ENCODE measurements around the gene FSTL4. TPM values are rescaled to one million over a fixed set of nuclear protein-coding genes. Genes with fewer than 3 reads are reported as not detected.
A peak's percentile ranks its signal among the peaks of the same experiment; 100 is the strongest.

FSTL4 gene
- polyA plus RNA-seq, 3 donors: not detected

GRCh38 chr5:133469846-133470245 lies 142.5 kb downstream of the FSTL4 start:
- H3K4me3 ChIP-seq (replicated peaks in 1 of 3; ENCODE audit: low read depth in 2 of 3, low read length in 3 of 3): no peak overlapping the region
- H3K27me3 ChIP-seq (ENCODE audit: control insufficient read depth in 2 of 2, insufficient read depth in 2 of 2, low read length in 2 of 2): peaks cover 15 to 31% of the 10 kb centered on the region in 2 donors
- H3K9me3 Mint-ChIP-seq: peaks cover 0 to 14% (median 0%) of the 10 kb centered on the region in 7 donors
- DNase-seq: peak in 1 of 3 donors; percentile 20
- peaks cover 0 to 11% of the 10 kb centered on the region in 2 donors for H3K36me3 Mint-ChIP-seq
- peak overlapping the region in 2 of 7 donors; percentile 0 to 54 for H3K27ac Mint-ChIP-seq
- H3K36me3 ChIP-seq (replicated peaks in 1 of 2; ENCODE audit: control insufficient read depth in 1 of 2, insufficient read depth in 2 of 2, low read length in 2 of 2): no peaks in the 10 kb centered on the region
- WGBS (ENCODE audit: insufficient coverage): 36% methylated on average over 6 of the region's 7 CpGs
- H3K79me2 ChIP-seq (ENCODE audit: insufficient read depth, low read length): no peaks in the 10 kb centered on the region
- H3K27ac ChIP-seq (ENCODE audit: low read depth in 1 of 2, low read length in 2 of 2): no peak overlapping the region
- H2AFZ ChIP-seq (ENCODE audit: insufficient read depth, low read depth, low read length, poor library complexity, severe bottlenecking): no peak overlapping the region
- H3K27me3 Mint-ChIP-seq (ENCODE audit: low read depth in 3 of 3): peaks cover 14 to 42% (median 37%) of the 10 kb centered on the region in 3 donors
- H3K4me2 ChIP-seq (replicated peaks; ENCODE audit: extremely low read depth, low read length, poor library complexity, severe bottlenecking): no peak overlapping the region
- no peak for TF ChIP-seq CTCF (IDR thresholded peaks at IDR 0.05)
- H3K9me3 ChIP-seq (replicated peaks in 1 of 2; ENCODE audit: control insufficient read depth in 1 of 2, insufficient read depth in 1 of 2, low read length in 2 of 2): no peaks in the 10 kb centered on the region
- intact Hi-C loops (cut with micrococcal nuclease): no loop called here
- H3K4me1 ChIP-seq (ENCODE audit: control insufficient read depth in 1 of 2, insufficient read depth in 2 of 2, low read length in 2 of 2): peaks cover 67 to 73% of the 10 kb centered on the region in 2 donors
- H4K20me1 ChIP-seq (ENCODE audit: insufficient read depth, low read length): no peaks in the 10 kb centered on the region
- peaks cover 36% of the 10 kb centered on the region for H3K4me1 Mint-ChIP-seq
- H3K4me3 Mint-ChIP-seq: peak overlapping the region in 1 of 2 donors; percentile 26
- no peak overlapping the region for H3K9ac ChIP-seq (ENCODE audit: insufficient read depth, low read length, poor library complexity, severe bottlenecking)

- 100% methylated on average over 2 of the region's 2 CpGs for WGBS (ENCODE audit: insufficient coverage)
- H3K27ac Mint-ChIP-seq: peak overlapping the region in 3 of 7 donors; percentile 30 to 58 (median 33)
- H3K9me3 ChIP-seq (replicated peaks in 1 of 2; ENCODE audit: control insufficient read depth in 1 of 2, insufficient read depth in 1 of 2, low read length in 2 of 2): no peaks in the 10 kb centered on the region
- H3K4me1 ChIP-seq (ENCODE audit: control insufficient read depth in 1 of 2, insufficient read depth in 2 of 2, low read length in 2 of 2): peaks cover 67 to 73% of the 10 kb centered on the region in 2 donors
- H3K4me2 ChIP-seq (replicated peaks; ENCODE audit: extremely low read depth, low read length, poor library complexity, severe bottlenecking): no peak overlapping the region
- H3K36me3 Mint-ChIP-seq: peaks cover 0 to 11% of the 10 kb centered on the region in 2 donors
- H2AFZ ChIP-seq (ENCODE audit: insufficient read depth, low read depth, low read length, poor library complexity, severe bottlenecking): no peak overlapping the region
- TF ChIP-seq CTCF (IDR thresholded peaks at IDR 0.05): no peak
- H3K36me3 ChIP-seq (replicated peaks in 1 of 2; ENCODE audit: control insufficient read depth in 1 of 2, insufficient read depth in 2 of 2, low read length in 2 of 2): no peaks in the 10 kb centered on the region
- H3K9me3 Mint-ChIP-seq: peaks cover 0 to 14% (median 0%) of the 10 kb centered on the region in 7 donors
- H3K79me2 ChIP-seq (ENCODE audit: insufficient read depth, low read length): no peaks in the 10 kb centered on the region
- H3K27me3 Mint-ChIP-seq (ENCODE audit: low read depth in 3 of 3): peaks cover 14 to 37% (median 31%) of the 10 kb centered on the region in 3 donors
- no peak overlapping the region for H3K9ac ChIP-seq (ENCODE audit: insufficient read depth, low read length, poor library complexity, severe bottlenecking)
- peaks cover 33% of the 10 kb centered on the region for H3K4me1 Mint-ChIP-seq
- DNase-seq: no peak
- peaks cover 13 to 25% of the 10 kb centered on the region in 2 donors for H3K27me3 ChIP-seq (ENCODE audit: control insufficient read depth in 2 of 2, insufficient read depth in 2 of 2, low read length in 2 of 2)
- H3K4me3 ChIP-seq (replicated peaks in 1 of 3; ENCODE audit: low read depth in 2 of 3, low read length in 3 of 3): no peak overlapping the region
- H3K27ac ChIP-seq (ENCODE audit: low read depth in 1 of 2, low read length in 2 of 2): no peak overlapping the region
- H3K4me3 Mint-ChIP-seq: peak overlapping the region in 1 of 2 donors; percentile 26
- intact Hi-C loops (cut with micrococcal nuclease): no loop called here
- H4K20me1 ChIP-seq (ENCODE audit: insufficient read depth, low read length): no peaks in the 10 kb centered on the region
Measured at GRCh38 chr5:133469252-133469651, 143.1 kb downstream of the FSTL4 start.

All from CD14-positive monocyte (primary cell).